GM12878 (cell line): ENCODE data around the gene VEPH1.

Experiments used
- BCL3 ChIP-seq: IDR thresholded peaks from 2 replicates; pipeline ENCODE4 v1.6.1; 2011; ENCODE audit warnings: borderline replicate concordance, low read depth, mild to moderate bottlenecking, moderate library complexity, low read length; ENCODE audit not compliant: insufficient read depth, poor library complexity, severe bottlenecking
- CEBPB ChIP-seq, 2 experiments: fragments of 150-350 bp in 1 of 2; IDR thresholded peaks; 2 replicates each; pipeline ENCODE4 v1.6.1; 2012 to 2014; ENCODE audit warnings: low read depth in 2 of 2, low read length in 2 of 2, borderline replicate concordance in 1 of 2, inconsistent platforms in 1 of 2
- CTCF ChIP-seq, 3 experiments: IDR thresholded peaks in 2 of 3; conservative IDR thresholded peaks in 1 of 3; 2 replicates each; pipeline ENCODE4 v1.5.1; 2011; ENCODE audit warnings: low read depth in 3 of 3, low read length in 3 of 3, mild to moderate bottlenecking in 3 of 3, control low read depth in 2 of 3, moderate library complexity in 2 of 3, inconsistent platforms in 1 of 3, mixed read lengths in 1 of 3; ENCODE audit not compliant: control insufficient read depth in 2 of 3, insufficient read depth in 1 of 3; ENCODE audit errors: extremely low read depth in 1 of 3
- DPF2 ChIP-seq: fragments of 450-650 bp; IDR thresholded peaks from 2 replicates; pipeline ENCODE4 v1.6.1; 2017; ENCODE audit warnings: mild to moderate bottlenecking
- EZH2 ChIP-seq: IDR thresholded peaks from 2 replicates; pipeline ENCODE4 v1.6.1; 2012; ENCODE audit warnings: low read depth, mild to moderate bottlenecking, control low read depth, inconsistent platforms, low read length, borderline replicate concordance; ENCODE audit not compliant: control insufficient read depth
- POLR2A ChIP-seq: IDR thresholded peaks from 2 replicates; pipeline ENCODE4 v1.6.1; 2011; ENCODE audit warnings: low read depth, mild to moderate bottlenecking, low read length
- TAF1 ChIP-seq: IDR thresholded peaks from 2 replicates; pipeline ENCODE4 v1.6.1; 2011; ENCODE audit warnings: mild to moderate bottlenecking, low read depth, low read length, borderline replicate concordance
- USF2 ChIP-seq: IDR thresholded peaks from 2 replicates; pipeline ENCODE4 v1.6.1; 2011; ENCODE audit warnings: low read depth, low read length, improper control_type of control experiment, borderline replicate concordance
- YBX1 ChIP-seq: fragments of 450-650 bp; IDR thresholded peaks from 2 replicates; pipeline ENCODE4 v1.6.1; 2016; ENCODE audit warnings: antibody characterized with exemption
- ZNF274 ChIP-seq: IDR thresholded peaks from one replicate; pipeline ENCODE4 v1.8.0; 2011; ENCODE audit not compliant: insufficient read length, insufficient read depth

- TF ChIP-seq BCL3: no peak
- no peak for TF ChIP-seq YBX1
- no peak for TF ChIP-seq CEBPB (IDR thresholded peaks at IDR 0.05; ENCODE audit: borderline replicate concordance in 1 of 2, low read depth in 2 of 2, low read length in 2 of 2)
- no peak for TF ChIP-seq TAF1
- TF ChIP-seq POLR2A: no peak
- TF ChIP-seq EZH2: no peak
- TF ChIP-seq CTCF (IDR thresholded peaks at IDR 0.05 in 2 of 3, conservative IDR thresholded peaks at IDR 0.05 in 1 of 3; ENCODE audit: control insufficient read depth in 2 of 3, extremely low read depth in 1 of 3, insufficient read depth in 1 of 3, low read depth in 3 of 3, low read length in 3 of 3): no peak
- no peak for TF ChIP-seq USF2
- TF ChIP-seq ZNF274: no peak
- TF ChIP-seq DPF2: no peak
Observed at GRCh38 chr3:157513585-157513984, 10.4 kb upstream of the VEPH1 start.
